Fibroblast of pulmonary artery (primary cell): ENCODE measurements around the gene MAST3.

ENCODE experiments used
- DNase-seq: peaks from one replicate; pipeline ENCODE4 v3.0.0-alpha.2; 2010; ENCODE audit warnings: low read depth
- H3K4me3 ChIP-seq: replicated peaks from 2 replicates; pipeline ENCODE4 v1.5.1; 2011; ENCODE audit warnings: low read depth, mild to moderate bottlenecking, control low read depth, low read length, moderate library complexity
- CTCF ChIP-seq: IDR thresholded peaks from 2 replicates; pipeline ENCODE4 v1.5.1; 2011; ENCODE audit warnings: mild to moderate bottlenecking, control low read depth, low read length, inconsistent platforms; ENCODE audit errors: missing control alignments

The MAST3 gene

DNA sequence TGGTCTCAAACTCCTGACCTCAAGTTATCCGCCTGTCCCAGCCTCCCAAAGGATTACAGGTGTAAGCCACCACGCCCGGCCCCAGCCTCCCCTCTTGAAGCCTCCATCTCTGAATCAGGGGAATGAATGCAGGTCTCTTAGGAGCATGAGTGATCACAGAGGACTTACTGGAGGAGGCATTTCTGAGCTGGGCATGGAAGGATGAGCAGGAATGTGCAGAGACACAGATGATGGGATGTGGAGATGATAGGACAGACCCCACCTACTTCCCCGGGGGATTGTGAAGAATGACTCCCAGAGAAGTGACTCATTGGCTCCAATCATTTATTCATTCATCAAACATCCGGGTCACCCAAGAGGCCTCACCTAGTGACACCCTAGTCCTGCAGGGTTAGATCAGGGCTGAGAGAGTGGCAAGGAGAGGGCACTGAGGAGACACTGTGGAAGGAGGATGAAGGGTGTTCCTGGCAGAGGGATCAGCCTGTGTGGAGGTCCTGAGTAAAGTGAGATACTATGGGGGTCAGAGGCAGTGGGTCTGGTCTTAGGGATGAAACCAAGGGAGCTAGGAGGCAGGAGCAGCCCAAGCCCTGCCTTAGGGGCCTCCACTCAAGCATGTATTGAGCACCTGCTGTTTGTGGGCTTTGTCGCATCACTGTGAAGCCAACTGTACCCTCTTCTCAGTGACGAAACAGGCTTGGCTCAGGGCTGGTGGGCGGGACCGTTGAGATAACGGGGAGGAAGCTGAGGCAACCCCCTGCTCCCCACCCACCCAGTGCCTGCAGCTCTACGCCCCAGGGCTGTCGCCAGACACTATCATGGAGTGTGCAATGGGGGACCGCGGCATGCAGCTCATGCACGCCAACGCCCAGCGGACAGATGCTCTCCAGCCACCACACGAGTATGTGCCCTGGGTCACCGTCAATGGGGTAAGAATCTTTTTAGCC lies 79.1 kb downstream of the MAST3 start:
- no peak for TF ChIP-seq CTCF
- DNase-seq: no peak
- no peak overlapping the region for H3K4me3 ChIP-seq

DNA sequence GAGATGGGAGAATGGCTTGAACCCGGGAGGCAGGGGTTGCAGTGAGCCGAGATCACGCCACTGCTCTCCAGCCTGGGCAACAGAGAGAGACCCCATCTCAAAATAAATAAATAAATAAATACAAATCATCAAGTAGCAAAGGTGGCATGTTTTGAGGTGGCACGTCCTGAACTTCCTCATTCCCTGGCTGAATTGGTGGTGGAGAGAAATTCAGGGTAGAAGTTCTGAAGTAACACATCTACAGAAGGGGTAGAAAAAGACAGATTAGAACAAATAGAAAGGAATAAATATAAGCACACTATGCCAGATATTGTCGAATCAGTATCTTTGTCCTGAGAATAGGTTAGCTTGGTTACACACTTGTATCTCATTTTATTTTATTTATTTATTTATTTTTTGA lies 82.4 kb downstream of the MAST3 start:
- no peak overlapping the region for H3K4me3 ChIP-seq
- DNase-seq: no peak
- TF ChIP-seq CTCF: no peak

- TF ChIP-seq CTCF: no peak
- H3K4me3 ChIP-seq: no peak overlapping the region
- DNase-seq: no peak
Observed at GRCh38 chr19:18183529-18183928, 86.0 kb downstream of the MAST3 start.

GRCh38 chr19:18185538-18185937 lies 88.0 kb downstream of the MAST3 start:
- no peak for TF ChIP-seq CTCF
- H3K4me3 ChIP-seq: no peak overlapping the region
- DNase-seq: no peak

DNA sequence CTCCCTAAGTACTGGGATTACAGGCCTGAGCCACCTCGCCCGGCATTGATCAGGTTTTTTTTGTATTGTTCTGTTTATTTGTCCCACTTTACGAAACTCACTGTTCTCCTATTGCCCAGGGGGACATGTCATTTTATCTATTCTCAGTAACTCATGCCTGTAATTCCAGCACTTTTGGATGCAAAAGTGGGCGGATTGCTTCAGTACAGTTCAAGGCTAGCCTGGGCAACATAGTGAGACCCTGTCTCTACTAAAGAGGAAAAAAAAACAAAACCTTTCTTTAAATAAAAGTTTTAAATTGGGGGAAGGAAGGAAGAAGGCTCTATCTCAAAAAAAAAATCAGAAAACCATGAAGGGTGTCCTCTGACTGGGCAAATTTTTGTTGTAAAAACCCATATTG lies 92.7 kb downstream of the MAST3 start:
- no peak overlapping the region for H3K4me3 ChIP-seq
- DNase-seq: no peak
- no peak for TF ChIP-seq CTCF

DNA sequence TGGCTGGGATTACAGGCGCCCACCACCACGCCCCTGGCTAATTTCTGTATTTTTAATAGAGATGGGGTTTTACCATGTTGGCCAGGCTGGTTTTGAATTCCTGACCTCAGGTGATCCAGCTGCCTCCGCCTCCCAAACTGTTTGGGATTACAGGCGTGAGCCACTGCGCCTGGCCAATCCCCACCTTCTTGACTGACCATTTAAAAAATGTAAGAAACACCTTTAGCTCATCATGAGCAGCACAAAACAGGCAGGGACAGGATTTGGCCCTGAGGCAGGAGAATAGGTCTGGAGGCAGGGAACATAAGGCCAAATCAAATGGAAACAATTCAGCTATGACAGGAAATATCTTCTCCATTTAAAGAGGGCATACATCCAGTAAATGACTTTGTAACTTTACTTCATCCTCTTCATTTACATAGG lies 94.1 kb downstream of the MAST3 start:
- no peak for TF ChIP-seq CTCF
- H3K4me3 ChIP-seq: peak overlapping the region; percentile 67
- DNase-seq: no peak
